Progenitor cell of endocrine pancreas (in vitro differentiated cells): ENCODE measurements around the gene MACROD1. TPM values are rescaled to one million over a fixed set of nuclear protein-coding genes. Genes with fewer than 3 reads are reported as not detected.

Source experiments
- DNase-seq: peaks from one replicate; pipeline ENCODE4 v3.0.0; 2021; ENCODE audit warnings: low spot score; ENCODE audit not compliant: unreplicated experiment
- H3K27ac Mint-ChIP-seq: 2 replicates; pipeline ENCODE4 v1.8.0; 2021; ENCODE audit warnings: mild to moderate bottlenecking, moderate library complexity, mixed read lengths
- H3K27me3 Mint-ChIP-seq: 2 replicates; pipeline ENCODE4 v1.8.0; 2021; ENCODE audit warnings: mixed read lengths
- H3K36me3 Mint-ChIP-seq: 2 replicates; pipeline ENCODE4 v1.8.0; 2022; ENCODE audit warnings: mixed read lengths; ENCODE audit not compliant: insufficient read depth
- H3K4me1 Mint-ChIP-seq: 2 replicates; pipeline ENCODE4 v1.8.0; 2021; ENCODE audit warnings: low read depth, mixed read lengths
- H3K4me3 Mint-ChIP-seq: 2 replicates; pipeline ENCODE4 v1.8.0; 2021; ENCODE audit warnings: low read depth, mild to moderate bottlenecking, moderate library complexity, mixed read lengths
- H3K9me3 Mint-ChIP-seq: 2 replicates; pipeline ENCODE4 v1.8.0; 2021; ENCODE audit warnings: low read depth, mixed read lengths
- CTCF ChIP-seq: fragments of 200-600 bp; sonication (generic); IDR thresholded peaks from one replicate; pipeline ENCODE4 v1.5.0; 2021; ENCODE audit warnings: antibody characterized with exemption, mild to moderate bottlenecking; ENCODE audit not compliant: unreplicated experiment
- total RNA-seq: library from RNA; stranded (reverse); gene quantifications from 2 replicates; pipeline ENCODE4 v1.2.1, GENCODE V29; 2021

Gene MACROD1
- total RNA-seq, 1 donor from 2014 or later: 28.0 TPM

- Mint-ChIP-seq H3K27me3 (peaks cover 24% of the 10 kb centered on the region), H3K36me3 (no peaks in the 10 kb centered on the region)
- DNase-seq: no peak
Observed at GRCh38 chr11:64072403-64072802, 93.5 kb downstream of the MACROD1 start.

DNA sequence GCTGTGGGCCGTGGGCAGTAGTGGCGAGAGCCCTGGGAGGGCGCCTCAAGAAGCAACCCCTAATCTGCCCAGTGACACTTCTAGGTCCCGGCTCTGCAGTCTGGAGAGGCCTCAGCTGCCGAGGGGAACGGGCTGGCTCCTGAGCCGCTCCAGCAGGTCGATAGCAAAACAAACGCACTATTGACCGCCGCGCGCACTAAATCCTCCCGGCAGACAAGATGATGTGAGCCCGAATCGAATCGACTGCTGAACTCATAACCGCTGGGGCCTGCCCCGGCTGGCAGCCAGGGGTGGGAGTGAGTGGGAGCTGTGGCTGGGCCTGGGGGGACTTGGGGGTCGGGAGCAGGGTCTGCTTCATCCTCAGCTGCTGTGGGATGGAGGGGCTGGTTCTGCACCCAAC, 94.1 kb downstream of the MACROD1 start:
- no peak for TF ChIP-seq CTCF
- no peak overlapping the region for H3K27ac Mint-ChIP-seq
- no peaks in the 10 kb centered on the region for H3K9me3 Mint-ChIP-seq
- peaks cover 23% of the 10 kb centered on the region for H3K27me3 Mint-ChIP-seq
- DNase-seq: peak; percentile 42
- H3K36me3 Mint-ChIP-seq: no peaks in the 10 kb centered on the region
- H3K4me3 Mint-ChIP-seq: no peak overlapping the region
- peaks cover 23% of the 10 kb centered on the region for H3K4me1 Mint-ChIP-seq

More at GRCh38 chr11:64072403-64072802, 93.5 kb downstream of the MACROD1 start:
- Mint-ChIP-seq H3K4me1 (peaks cover 23% of the 10 kb centered on the region), H3K9me3 (no peaks in the 10 kb centered on the region), H3K4me3 (no peak overlapping the region), H3K27ac (no peak overlapping the region)
- TF ChIP-seq CTCF: no peak

- H3K9me3 Mint-ChIP-seq: no peaks in the 10 kb centered on the region
- H3K4me3 Mint-ChIP-seq: no peak overlapping the region
- peaks cover 24% of the 10 kb centered on the region for H3K4me1 Mint-ChIP-seq
- no peaks in the 10 kb centered on the region for H3K36me3 Mint-ChIP-seq
- DNase-seq: no peak
- H3K27me3 Mint-ChIP-seq: peaks cover 18% of the 10 kb centered on the region
- H3K27ac Mint-ChIP-seq: no peak overlapping the region
- TF ChIP-seq CTCF: no peak
Observed at GRCh38 chr11:64070314-64070681, 95.6 kb downstream of the MACROD1 start.

- Mint-ChIP-seq H3K4me1 (peaks cover 24% of the 10 kb centered on the region), H3K27ac (no peak overlapping the region), H3K27me3 (peaks cover 23% of the 10 kb centered on the region), H3K4me3 (no peak overlapping the region), H3K9me3 (no peaks in the 10 kb centered on the region), H3K36me3 (no peaks in the 10 kb centered on the region)
- no peak for DNase-seq
- no peak for TF ChIP-seq CTCF
Observed at GRCh38 chr11:64069401-64070313, 96.3 kb downstream of the MACROD1 start.

GRCh38 chr11:64068705-64069400, 97.1 kb downstream of the MACROD1 start:
- no peaks in the 10 kb centered on the region for H3K36me3 Mint-ChIP-seq
- H3K27me3 Mint-ChIP-seq: peaks cover 27% of the 10 kb centered on the region
- no peak for DNase-seq
- no peak overlapping the region for H3K4me3 Mint-ChIP-seq
- no peak overlapping the region for H3K27ac Mint-ChIP-seq
- H3K9me3 Mint-ChIP-seq: no peaks in the 10 kb centered on the region
- no peak for TF ChIP-seq CTCF
- peaks cover 24% of the 10 kb centered on the region for H3K4me1 Mint-ChIP-seq
